Adipocyte (in vitro differentiated cells): Measurements from ENCODE around the gene POU2F2.

ENCODE experiments used
- DNase-seq: peaks from one replicate; pipeline ENCODE4 v3.0.0-alpha.2; 2015; ENCODE audit warnings: low read depth
- H3K27me3 ChIP-seq: replicated peaks from 2 replicates; pipeline ENCODE4 v1.7.0; 2013; ENCODE audit warnings: mild to moderate bottlenecking, low read length, moderate library complexity; ENCODE audit not compliant: control insufficient read depth, insufficient read depth
- H3K36me3 ChIP-seq: 2 replicates; pipeline ENCODE4 v1.7.0; 2013; ENCODE audit warnings: low read length, mild to moderate bottlenecking, moderate library complexity; ENCODE audit not compliant: control insufficient read depth, insufficient read depth, severe bottlenecking
- H3K4me1 ChIP-seq: 2 replicates; pipeline ENCODE4 v1.7.0; 2013; ENCODE audit warnings: mild to moderate bottlenecking, low read length, moderate library complexity; ENCODE audit not compliant: control insufficient read depth, insufficient read depth
- H3K4me3 ChIP-seq: 2 replicates; pipeline ENCODE4 v1.7.0; 2013; ENCODE audit warnings: mild to moderate bottlenecking, low read length, moderate library complexity
- H3K9ac ChIP-seq: 2 replicates; pipeline ENCODE4 v1.7.0; 2013; ENCODE audit warnings: mild to moderate bottlenecking, low read length, moderate library complexity
- H3K9me3 ChIP-seq: 2 replicates; pipeline ENCODE4 v1.7.0; 2013; ENCODE audit warnings: mild to moderate bottlenecking, low read length, moderate library complexity; ENCODE audit not compliant: control insufficient read depth

The POU2F2 gene

DNA sequence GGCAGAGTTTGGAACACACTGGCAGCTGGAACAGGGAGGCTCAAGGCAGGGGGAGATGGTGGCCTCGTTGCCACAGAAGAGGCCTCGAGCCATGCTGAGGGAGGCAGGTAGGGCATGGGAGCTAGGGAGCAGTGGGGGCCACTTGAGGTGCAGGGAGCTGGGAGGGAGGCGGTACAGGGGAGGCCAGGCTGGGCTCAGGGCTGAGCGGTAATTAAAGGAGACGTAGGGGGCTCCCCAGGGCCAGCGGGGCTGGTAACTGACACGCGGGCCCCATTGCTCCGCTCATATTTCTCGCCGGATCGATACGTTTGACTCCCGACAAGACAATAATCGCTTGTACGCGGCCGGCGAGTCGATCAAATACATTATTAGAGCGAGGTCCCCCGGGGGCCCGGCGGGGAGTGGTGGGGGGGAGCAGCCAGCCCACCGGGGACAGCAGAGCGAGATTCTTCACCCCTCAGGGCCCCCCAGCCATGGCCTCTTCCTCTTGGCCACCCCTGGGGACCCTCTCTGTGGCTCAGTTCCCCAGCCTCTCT is 2.4 kb upstream of the POU2F2 start:
- H3K4me3 ChIP-seq = no peak overlapping the region
- H3K4me1 ChIP-seq = peaks cover 17% of the 10 kb centered on the region
- no peak overlapping the region for H3K9ac ChIP-seq
- no peaks in the 10 kb centered on the region for H3K36me3 ChIP-seq
- no peak for DNase-seq
- no peaks in the 10 kb centered on the region for H3K27me3 ChIP-seq
- no peaks in the 10 kb centered on the region for H3K9me3 ChIP-seq

DNA sequence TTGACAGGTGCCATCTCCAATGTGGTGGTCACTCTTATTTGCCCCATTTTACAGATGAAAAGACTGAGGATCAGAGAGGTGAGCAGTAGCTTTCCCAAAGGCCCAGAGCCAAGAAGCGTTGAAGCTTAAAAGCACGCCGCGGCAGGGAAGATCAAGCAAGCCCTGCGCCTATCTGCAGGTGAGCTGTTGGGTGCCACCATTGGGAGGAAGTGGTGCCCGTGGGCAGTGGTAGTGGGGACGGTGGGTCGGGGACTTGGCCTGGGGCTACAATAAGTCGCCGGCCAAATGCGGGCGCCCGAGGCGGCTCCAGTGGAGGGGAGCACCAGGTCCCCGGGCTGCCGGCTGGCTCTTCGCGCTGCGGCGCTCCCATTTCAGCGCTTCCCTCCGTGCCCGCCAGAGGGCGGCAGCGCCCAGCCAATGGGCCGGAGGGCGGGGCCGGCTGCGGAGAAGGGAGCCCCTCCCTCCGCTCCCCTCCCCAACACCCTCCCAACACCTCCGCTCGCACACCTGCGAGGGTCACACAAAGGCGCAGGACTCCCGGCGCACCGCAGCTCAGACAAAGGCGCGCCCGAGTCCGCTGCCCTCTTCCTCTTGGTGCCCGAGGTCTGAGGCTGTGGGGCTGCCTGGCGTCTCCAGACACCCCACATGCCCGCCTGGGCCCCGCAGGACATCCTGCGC is 744 bp upstream of the POU2F2 start:
- Histone ChIP-seq H3K9ac (no peak overlapping the region), H3K36me3 (no peaks in the 10 kb centered on the region), H3K27me3 (no peaks in the 10 kb centered on the region), H3K4me1 (peaks cover 23% of the 10 kb centered on the region), H3K9me3 (no peaks in the 10 kb centered on the region), H3K4me3 (peak overlapping the region; percentile 62)
- peak; percentile 80 for DNase-seq

- peaks cover 23% of the 10 kb centered on the region for H3K4me1 ChIP-seq
- H3K27me3 ChIP-seq = no peaks in the 10 kb centered on the region
- H3K4me3 ChIP-seq = peak overlapping the region; percentile 55
- no peak overlapping the region for H3K9ac ChIP-seq
- H3K36me3 ChIP-seq = no peaks in the 10 kb centered on the region
- no peak for DNase-seq
- no peaks in the 10 kb centered on the region for H3K9me3 ChIP-seq
Observed at GRCh38 chr19:42131149-42132029, 857 bp downstream of the POU2F2 start.

DNA sequence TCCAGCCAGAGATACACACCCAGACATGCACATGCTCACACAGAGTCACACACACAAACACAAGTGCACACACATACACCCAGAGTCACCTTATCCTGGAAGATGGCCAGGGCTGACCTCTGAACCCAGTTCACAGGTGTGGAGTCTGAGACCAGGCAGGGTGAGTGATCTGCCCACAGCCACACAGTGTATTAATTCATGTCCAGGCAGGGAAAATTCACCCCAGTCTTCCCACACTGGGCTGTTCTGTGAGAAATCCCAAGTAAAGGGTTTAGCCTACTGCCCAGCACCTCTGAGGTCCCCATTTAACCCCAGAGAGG is 2.0 kb downstream of the POU2F2 start:
- peaks cover 23% of the 10 kb centered on the region for H3K4me1 ChIP-seq
- H3K4me3 ChIP-seq = no peak overlapping the region
- H3K9me3 ChIP-seq = no peaks in the 10 kb centered on the region
- no peaks in the 10 kb centered on the region for H3K36me3 ChIP-seq
- H3K27me3 ChIP-seq = no peaks in the 10 kb centered on the region
- H3K9ac ChIP-seq = no peak overlapping the region
- DNase-seq = no peak

GRCh38 chr19:42129399-42130253 is 2.6 kb downstream of the POU2F2 start:
- no peaks in the 10 kb centered on the region for H3K27me3 ChIP-seq
- no peaks in the 10 kb centered on the region for H3K9me3 ChIP-seq
- H3K4me1 ChIP-seq = peaks cover 23% of the 10 kb centered on the region
- peak overlapping the region; percentile 31 for H3K9ac ChIP-seq
- peak; percentile 76 for DNase-seq
- H3K4me3 ChIP-seq = no peak overlapping the region
- H3K36me3 ChIP-seq = no peaks in the 10 kb centered on the region

GRCh38 chr19:42126574-42126973 is 5.7 kb downstream of the POU2F2 start:
- Histone ChIP-seq H3K27me3 (no peaks in the 10 kb centered on the region), H3K4me3 (no peak overlapping the region), H3K4me1 (peaks cover 19% of the 10 kb centered on the region), H3K36me3 (no peaks in the 10 kb centered on the region), H3K9me3 (no peaks in the 10 kb centered on the region), H3K9ac (no peak overlapping the region)
- no peak for DNase-seq

- no peak overlapping the region for H3K4me3 ChIP-seq
- no peak overlapping the region for H3K9ac ChIP-seq
- no peaks in the 10 kb centered on the region for H3K27me3 ChIP-seq
- no peaks in the 10 kb centered on the region for H3K9me3 ChIP-seq
- no peak for DNase-seq
- no peaks in the 10 kb centered on the region for H3K36me3 ChIP-seq
- peaks cover 28% of the 10 kb centered on the region for H3K4me1 ChIP-seq
Observed at GRCh38 chr19:42125536-42125935, 6.7 kb downstream of the POU2F2 start.

GRCh38 chr19:42124386-42124901 is 7.8 kb downstream of the POU2F2 start:
- Histone ChIP-seq H3K9ac (no peak overlapping the region), H3K27me3 (no peaks in the 10 kb centered on the region), H3K4me1 (peaks cover 18% of the 10 kb centered on the region), H3K36me3 (no peaks in the 10 kb centered on the region), H3K9me3 (no peaks in the 10 kb centered on the region), H3K4me3 (no peak overlapping the region)
- no peak for DNase-seq

DNA sequence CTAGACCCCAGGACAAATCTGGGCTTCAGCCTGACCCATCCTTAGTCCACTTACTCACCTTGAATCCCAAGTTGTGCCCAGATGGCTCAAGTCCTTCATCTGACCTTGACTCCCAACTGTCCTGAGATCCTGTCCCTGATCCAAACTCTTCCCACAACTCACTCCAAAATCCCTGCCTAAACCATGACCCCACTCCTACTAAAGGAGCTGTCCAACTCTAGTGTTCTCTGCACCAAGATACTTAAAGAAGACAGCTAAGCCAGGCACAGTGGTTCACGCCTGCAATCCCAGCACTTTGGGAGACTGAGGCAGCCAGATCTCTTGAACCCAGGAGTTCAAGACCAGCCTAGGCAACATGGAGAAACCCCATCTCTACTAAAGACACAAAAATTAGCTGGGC is 8.5 kb downstream of the POU2F2 start:
- H3K36me3 ChIP-seq = no peaks in the 10 kb centered on the region
- no peaks in the 10 kb centered on the region for H3K9me3 ChIP-seq
- H3K27me3 ChIP-seq = no peaks in the 10 kb centered on the region
- no peak overlapping the region for H3K9ac ChIP-seq
- peaks cover 13% of the 10 kb centered on the region for H3K4me1 ChIP-seq
- H3K4me3 ChIP-seq = no peak overlapping the region
- DNase-seq = no peak

GRCh38 chr19:42122691-42123607 is 9.3 kb downstream of the POU2F2 start:
- Histone ChIP-seq H3K4me3 (no peak overlapping the region), H3K9me3 (no peaks in the 10 kb centered on the region), H3K4me1 (peaks cover 13% of the 10 kb centered on the region), H3K9ac (no peak overlapping the region), H3K36me3 (no peaks in the 10 kb centered on the region), H3K27me3 (no peaks in the 10 kb centered on the region)
- DNase-seq = no peak
